NCI-H1105 (cell line): ENCODE measurements around the gene USP46.

Source experiments
- DNase-seq: peaks from one replicate; lab custom pipeline; 2025; lab: John Stamatoyannopoulos, UW

USP46 gene

DNA sequence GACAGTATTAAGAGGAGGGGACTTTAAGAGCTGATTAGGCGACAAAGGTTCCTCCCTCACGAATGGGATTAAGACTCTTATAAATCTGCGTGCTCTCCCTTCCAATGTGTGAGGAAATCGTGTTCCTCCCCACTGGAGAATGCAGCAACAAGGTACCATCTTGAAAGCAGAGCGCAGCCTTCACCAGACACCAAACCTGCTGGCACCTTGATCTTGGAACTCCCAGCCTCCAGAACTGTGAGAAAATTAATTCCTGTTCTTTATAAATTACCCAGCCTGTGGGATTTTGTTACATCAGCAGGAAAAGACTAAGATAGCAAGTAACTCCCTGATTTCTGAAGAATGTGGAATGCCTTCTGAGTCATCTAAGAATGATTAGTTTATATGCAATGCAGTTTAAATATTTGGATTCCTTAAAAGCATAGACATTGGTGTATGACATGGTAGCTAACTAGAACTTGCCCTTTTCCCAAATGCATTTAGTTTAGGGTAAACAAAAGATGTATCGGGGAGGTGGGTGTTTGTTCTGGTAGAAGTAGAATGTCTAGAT, 86.1 kb downstream of the USP46 start:
- DNase-seq: no peak

DNA sequence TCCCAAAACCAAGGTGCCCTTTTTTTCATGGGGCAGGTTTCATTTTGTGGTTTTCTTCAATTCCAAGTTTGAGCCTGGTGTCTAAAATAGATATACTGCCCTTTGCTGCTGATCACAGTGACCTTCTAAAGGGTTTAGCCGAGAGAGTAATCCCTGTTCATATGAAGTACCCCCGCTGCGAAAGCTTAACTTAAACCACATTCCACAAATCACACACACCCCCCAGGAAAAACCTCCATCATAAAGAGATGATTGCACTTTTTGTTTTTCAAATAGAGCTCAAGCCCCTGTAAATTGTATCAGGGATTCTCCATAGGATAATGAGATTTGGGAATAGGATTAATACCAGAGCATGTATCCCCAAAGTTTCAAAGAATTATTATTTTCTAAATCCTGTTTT, 90.8 kb downstream of the USP46 start:
- DNase-seq: no peak

DNA sequence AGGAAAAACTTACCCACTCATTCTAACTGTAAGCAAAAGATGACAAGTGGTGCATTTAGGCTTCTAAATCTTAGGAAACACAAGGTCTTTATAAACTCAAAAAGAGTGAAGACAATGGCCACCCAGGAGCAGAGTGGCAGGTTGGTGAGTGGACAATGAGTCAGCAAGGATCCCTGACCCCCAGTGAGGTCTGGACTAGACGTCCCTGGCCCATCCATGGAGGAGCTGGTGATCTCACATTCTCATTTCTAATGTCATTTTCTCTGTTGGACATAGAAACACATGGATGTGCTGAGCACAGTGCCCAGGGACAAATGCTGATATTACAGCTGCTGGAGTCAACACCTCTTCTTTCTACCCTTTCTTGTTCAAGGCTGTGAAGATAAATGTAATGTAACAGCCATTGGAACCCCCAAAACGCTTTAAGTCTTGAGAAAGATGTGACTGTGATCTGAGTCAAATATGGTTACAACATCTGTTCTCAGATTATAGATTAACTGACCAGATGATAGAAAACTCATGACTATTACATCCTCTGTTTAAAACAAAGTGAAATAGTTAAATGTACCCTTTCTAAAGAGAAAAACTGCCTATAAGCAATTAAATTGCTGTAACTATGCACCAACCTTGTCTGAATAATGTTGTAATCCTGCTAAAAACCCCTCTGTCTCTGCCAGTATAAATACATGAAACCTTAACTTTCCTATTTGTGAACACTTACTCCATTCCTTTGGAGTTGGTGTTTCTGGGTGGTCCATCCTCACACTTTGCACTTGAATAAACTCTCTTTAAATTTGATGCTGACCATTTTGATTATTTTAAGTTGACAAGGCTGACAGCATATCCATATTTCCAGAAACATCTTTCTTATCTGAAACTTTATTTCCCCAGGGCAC, 92.7 kb downstream of the USP46 start:
- DNase-seq: no peak

GRCh38 chr4:52560844-52561280, 98.2 kb downstream of the USP46 start:
- no peak for DNase-seq

- DNase-seq: no peak
These were observed 103.8 kb downstream of the USP46 start for GRCh38 chr4:52555356-52555716.

DNA sequence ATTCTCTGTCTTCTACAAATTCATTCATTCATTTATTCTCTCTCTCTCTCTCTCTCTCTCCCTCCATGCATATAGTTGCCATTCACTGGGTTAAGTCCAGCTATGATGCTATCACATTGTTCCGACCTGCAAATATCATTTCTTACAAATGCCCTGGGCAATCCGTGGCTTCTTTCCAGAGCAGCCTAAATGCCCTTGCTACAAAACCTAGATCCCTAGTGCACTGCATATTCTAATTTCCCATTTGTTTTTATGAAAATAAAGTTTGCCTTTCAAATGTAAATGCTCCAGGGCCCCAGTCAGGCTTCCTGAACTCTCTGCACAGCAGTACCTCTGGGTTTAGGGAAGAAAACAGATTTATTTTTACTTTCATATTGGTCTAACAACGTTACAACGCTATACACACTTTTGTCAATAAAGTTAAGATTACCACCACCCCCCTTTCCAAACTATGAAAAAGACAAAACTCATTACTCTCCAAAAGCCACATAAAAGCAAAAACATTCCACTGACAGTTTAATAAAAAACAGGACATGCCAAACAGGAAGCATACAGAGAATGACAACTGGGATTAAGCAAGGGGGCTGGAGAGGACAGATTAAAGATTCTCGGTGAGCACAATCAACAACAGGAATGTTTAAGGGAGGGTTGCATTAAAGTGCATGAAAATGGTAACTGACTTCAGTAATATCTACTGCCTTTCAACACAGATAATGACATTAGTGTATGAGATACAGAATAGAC, 104.3 kb downstream of the USP46 start:
- no peak for DNase-seq

- no peak for DNase-seq
These were observed 106.3 kb downstream of the USP46 start for GRCh38 chr4:52552778-52553177.

- no peak for DNase-seq
These were observed 107.6 kb downstream of the USP46 start for GRCh38 chr4:52551487-52551886.

DNA sequence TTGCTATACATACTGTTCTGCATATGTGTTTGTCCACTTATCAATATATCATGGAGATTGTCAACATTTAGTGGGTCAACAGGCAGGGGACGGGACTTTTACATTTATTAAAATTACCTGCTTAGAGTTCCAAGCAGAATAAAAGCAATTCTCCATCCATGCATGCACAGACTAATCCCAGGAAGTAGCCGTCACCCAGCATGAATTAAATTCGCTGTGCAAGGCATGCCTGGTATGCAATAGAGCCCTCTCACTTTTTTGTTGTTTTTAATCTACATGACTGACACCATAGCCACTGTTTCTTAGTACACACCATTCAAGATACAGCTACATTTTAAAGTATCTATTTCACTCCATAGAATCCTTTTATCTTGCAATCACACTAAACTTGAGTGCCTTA, 108.9 kb downstream of the USP46 start:
- no peak for DNase-seq

DNA sequence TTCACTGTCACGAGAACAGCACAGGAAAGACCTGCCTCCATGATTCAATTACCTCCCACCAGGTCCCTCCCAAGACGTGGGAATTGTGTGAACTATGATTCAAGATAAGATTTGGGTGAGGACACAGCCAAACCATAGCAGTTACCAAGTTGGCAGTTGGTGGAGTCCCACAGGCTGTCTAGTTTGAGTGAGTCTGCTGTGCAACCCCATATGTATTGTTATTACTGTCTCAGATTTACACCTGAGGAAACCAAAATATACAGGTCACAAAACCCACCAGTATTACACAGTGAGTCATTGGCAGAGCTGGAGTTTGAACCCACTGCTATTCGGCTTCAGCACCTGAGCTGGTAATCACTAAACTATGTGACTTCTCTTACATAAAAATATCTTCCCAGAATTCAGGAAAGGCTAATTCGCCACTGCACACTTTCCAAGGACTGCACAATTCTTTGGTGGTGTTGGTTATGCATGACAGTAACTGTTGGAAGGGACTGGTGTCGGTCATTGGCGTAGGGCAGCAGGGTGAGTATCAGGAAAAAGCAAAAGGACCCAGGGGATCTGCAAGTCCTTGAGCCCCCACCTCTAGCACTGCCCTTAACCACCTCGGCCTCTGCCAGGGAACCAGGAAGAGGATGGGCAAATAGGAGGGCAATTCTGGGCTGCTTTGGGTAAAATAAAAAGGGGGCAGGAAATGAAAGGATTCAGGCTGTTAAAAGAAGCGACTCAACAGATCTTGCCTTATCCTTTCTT, 110.1 kb downstream of the USP46 start:
- no peak for DNase-seq

- no peak for DNase-seq
These were observed 112.7 kb downstream of the USP46 start for GRCh38 chr4:52546449-52546848.

DNA sequence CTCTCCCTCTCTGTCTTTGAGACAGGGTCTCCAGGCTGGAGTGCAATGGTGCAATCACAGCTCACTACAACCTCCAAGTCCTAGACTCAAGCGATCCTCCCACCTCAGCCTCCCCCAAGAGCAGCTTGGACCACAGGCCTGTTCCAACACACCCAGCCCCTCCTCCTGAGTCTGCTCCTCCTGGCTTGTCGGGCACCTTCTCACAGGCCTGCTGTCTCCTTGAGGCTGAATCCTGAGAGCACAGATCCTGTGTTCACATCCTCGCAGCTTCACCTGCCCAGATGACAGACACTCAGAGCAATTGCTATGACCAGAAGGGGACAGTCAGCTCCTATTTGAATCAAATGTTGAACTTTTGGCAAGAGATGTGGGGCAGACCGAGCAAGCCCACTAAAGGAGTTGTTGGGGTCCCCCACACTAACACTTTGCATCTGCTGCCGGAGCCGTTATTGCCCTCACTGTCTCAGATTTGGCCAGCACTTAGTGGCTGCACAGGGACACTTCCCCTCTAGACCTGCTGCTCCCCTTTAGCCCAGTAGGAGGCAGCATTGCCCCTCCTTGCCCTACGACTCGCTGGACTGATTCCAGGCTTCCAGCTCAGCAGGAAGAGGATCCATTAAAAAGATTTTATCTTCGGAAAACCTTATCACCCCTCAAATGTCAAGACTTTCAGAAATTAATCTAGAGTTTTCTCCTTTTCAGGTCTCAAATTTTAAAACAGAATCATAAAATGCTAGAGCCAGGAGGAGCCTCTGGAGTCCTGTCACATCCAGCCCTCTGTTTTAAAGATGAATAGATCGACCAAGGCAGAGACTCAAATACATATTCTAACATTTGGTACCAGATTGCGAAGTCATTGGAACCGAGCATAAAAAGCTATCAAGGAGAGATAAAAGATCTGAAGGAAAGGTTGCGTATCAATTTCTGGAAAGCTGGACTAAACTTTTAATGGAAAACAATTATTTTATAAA, 113.7 kb downstream of the USP46 start:
- peak; percentile 0 for DNase-seq
